Erythroblast (primary cell): ENCODE results near the gene UNC13C.

Experiments
- DNase-seq, 2 experiments: peaks; one replicate each; lab custom pipeline; 2025; lab: John Stamatoyannopoulos, UW
- GATA1 ChIP-seq: IDR thresholded peaks from 2 replicates; pipeline ENCODE4 v1.6.1; 2011; ENCODE audit warnings: low read depth, mild to moderate bottlenecking, control low read depth, low read length, moderate library complexity
- POLR2A ChIP-seq: IDR thresholded peaks from 2 replicates; pipeline ENCODE4 v1.6.1; 2011; ENCODE audit warnings: mild to moderate bottlenecking, low read length

The UNC13C gene

DNA sequence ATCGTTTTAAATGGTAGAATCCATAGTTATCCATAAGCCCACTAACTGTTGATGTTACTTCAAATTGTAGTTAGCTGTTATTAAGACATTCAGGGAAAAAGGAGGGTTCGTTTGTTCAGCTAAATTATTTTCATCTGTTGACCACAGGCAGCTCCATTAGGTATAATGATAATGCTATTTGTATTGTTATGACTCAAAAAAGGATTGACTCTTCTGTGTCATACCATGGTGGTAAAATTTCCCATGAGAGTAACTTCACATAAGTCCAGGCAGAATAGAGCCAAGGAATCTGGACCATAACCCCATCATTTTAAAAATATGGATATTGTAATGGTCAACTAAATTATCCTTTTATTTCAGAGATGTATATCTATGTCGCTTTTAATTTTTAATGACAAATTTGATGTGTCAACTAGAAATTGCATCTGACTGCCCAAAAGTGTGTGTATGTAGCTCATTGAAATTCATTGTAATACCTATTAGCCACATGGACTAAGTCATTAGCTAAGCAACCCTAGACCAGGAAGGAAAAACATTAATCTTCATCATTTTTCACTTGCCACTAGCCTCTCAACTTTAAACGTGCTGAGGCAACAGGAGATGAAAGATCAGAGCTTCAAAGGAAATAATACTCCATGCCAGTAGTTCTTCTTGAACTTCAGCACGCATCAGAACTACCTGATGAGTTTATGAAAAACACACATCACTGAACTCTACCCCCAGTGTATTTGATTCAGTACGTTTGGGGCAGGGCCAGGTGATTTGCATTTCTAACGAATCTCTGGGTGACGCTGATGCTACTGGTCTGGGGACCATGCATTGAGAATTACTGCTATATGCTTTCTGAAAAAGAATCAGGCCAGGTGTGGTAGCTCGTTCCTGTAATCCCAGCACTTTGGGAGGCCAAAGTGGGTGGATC, 537.7 kb downstream of the UNC13C start:
- no peak for DNase-seq
- TF ChIP-seq POLR2A, result no peak
- no peak for TF ChIP-seq GATA1

DNA sequence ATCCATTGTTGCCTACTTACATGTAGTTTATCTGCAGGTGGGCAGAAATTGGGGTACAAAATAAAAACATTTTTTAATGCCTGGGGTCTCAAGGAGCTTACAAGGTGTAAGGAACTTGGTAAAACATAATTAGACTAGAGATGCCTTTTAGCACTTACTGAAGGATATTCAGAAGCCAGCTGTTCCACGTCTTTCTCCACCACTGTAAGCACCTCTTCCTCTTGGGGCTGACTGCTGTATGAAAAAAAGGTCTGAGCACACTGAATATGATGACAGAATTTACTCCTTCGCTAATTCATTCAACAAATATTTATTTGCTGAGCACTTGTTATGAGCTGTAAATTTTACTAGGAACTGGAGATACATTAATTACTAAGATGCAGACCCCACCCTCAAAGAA, 539.1 kb downstream of the UNC13C start:
- TF ChIP-seq GATA1 (no peak), POLR2A (no peak)
- no peak for DNase-seq

DNA sequence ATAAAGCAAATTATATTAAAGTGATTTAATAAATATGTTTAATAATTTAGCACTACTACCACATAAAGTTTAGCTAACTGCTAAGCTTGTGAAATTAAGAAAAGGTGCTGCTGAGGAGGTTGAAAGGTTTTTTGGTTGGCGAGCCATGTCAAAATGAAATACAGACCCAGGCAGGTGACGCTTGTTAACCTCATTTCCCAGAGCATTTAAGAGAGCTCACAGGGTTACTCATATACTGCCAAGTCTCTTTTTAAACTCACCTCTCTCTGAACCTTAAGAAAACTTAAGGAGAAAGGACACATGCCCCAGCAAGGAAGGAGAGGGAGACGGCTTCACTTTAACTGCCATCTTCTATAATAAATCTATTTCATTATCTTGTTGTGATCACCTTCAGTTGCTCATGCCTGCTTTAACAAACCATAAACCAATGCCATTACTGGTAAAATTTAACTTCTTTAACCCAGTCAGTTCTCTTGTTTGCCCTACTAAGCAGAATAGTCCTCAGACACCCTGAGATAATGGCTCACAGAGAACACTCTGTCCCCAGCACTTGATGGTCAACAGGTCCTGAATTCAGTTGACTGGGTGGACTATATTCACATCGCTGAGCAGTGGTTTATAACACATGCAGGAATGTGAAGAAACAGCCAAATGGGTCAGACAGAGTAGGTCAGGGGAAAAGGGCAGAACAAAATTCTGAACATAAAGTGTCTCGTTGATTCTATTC, 540.1 kb downstream of the UNC13C start:
- no peak for DNase-seq
- no peak for TF ChIP-seq POLR2A
- no peak for TF ChIP-seq GATA1

DNA sequence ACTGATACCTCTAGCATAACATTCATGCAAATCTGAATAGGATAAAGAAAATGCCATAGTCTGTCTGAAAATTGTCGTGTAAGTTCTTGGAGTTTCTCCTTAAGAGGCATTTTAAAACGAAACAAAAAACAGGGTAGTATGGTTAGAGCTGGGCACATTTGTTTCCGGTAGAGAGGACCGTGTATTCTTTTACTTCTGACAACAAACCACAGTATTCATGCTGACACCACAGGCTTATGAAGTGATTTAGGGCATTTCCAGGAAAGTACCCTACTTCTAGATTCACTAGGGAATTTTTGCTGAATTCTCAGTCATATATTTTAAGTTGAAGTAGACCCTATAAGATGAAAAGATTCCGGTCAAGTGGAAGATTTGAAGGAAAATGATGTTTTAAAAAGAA, 541.3 kb downstream of the UNC13C start:
- no peak for DNase-seq
- TF ChIP-seq POLR2A (no peak), GATA1 (no peak)

DNA sequence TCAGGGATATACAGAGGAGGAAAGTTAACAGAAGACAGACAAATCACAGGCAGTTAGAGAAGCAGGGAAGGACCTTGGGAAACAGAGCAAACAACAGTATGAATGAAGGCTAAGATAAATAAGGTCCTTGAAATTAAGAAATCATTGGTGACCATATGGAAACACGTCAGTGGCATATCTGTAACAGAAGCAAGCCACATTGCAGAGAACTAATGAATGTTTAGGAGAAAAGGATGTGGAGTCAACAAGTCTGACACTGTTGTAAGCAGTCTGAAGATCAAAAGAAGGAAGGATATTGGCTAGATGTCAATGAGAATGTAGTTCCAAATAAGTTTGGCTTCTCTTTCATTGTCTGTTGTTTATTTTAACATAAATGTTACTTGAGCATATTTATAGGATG, 542.4 kb downstream of the UNC13C start:
- TF ChIP-seq POLR2A, result no peak
- no peak for TF ChIP-seq GATA1
- no peak for DNase-seq

DNA sequence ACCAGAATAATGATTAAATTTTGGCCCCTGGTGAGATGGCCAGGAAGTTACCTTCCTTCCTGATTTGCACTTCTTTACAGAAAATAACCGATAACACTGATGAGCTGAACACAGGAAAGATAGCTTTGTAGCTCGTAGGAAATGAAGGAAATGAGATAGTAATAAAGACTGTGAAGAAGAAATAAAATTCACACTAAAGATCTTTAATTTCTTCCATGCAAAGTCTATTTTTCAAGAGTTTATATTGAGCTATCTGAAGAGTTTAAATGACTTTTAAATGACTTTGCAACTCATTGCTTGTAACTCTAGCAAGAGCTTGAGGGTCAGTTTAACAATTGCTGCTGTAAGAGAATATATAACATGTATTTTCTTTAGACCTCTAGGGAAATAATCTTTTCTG, 543.0 kb downstream of the UNC13C start:
- DNase-seq, result no peak
- TF ChIP-seq POLR2A (no peak), GATA1 (no peak)

DNA sequence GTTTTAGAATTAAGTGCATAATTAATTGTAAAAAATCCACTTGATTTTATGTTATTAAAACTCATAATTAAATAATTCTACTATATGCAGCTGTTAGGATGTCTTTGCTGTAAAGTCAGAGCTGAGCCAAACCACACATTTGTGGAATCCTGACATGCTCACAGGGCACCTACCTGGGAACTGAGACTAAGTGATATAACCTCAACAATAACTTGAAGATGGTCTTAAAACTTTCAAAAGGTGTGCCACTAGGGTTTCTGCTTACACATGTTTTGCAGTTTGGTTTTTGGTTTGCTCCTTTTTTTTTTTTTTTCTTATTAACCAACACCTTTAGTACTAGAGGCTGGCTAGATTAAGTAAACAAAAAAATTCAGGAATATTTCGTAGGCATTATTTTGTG, 549.8 kb downstream of the UNC13C start:
- DNase-seq, result no peak
- TF ChIP-seq GATA1 (no peak), POLR2A (no peak)

DNA sequence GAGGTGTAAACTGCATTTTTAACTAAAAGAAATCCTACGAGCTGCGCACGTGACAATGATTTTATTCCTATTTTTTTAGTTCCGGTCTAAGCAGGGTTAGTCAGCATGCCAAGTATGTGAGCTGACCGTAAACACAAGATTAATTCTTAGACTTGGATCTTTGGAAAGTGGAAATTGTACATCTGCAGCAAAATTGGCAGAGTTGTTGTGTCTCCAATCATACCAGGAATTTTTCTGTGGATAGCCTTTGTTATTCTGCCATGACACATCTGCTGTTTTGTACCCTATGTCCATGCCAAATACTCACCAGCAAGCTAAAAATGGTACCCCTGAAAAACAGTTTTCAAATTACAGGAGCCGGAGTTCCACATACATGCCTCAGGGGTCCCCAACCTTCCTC, 562.5 kb downstream of the UNC13C start:
- no peak for DNase-seq
- TF ChIP-seq POLR2A (no peak), GATA1 (no peak)

DNA sequence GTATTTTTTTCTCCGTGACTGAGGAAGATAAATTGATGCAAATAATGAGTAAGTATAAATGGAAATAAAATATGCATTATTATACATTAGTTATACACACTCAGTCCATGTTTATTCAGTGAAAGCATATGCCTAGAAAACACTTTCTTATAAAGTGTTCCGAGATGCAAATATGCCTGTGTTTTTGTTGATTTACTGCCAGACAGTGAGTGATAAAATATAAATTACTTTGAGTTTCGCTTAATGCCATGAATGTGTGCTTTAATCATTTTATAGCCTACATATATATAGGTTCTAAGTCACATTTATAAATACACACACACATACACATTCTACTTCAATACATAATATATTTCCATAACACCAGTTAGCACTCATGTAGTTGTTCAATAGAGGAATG, 569.2 kb downstream of the UNC13C start:
- no peak for TF ChIP-seq GATA1
- no peak for TF ChIP-seq POLR2A

DNA sequence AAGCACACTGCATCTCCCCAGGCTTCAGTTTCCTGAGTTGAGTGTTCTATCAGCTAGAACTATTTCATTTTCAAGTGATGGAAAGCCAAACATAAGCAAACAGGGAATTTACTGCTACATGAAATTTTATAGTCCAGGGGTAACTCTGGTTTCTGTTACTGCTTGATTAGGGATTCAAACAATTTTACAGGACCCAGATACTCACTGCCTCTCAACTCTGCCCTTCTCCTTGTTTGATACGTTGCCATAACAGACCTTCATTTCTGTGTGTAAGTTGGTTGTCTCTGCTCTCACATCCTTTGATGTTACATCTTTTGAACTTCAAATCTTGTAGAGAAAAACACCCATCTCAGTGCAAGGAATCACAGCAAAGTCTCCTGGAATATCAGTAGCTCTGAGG, 572.7 kb downstream of the UNC13C start:
- TF ChIP-seq POLR2A, result no peak
- TF ChIP-seq GATA1, result no peak
- no peak for DNase-seq

More for the DNA sequence above, 569.2 kb downstream of the UNC13C start:
- no peak for DNase-seq

DNA sequence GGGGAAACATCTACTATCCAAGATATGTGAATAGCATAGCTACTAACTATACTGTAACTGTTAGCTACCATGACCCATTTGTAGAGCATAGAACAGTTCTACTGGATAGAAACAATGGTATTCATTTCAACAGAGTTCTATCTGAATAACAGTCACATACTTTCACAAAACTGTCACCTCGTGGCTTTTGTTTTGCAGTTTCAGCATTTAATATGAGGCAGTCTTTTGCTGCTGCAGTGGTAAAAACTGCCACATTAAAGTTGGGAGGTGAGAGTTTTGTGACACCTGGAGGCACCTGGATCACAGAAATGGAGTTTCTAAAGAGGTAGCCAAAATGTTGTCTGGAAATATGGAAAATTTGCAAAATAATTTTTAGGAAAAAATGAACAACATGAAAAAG, 578.0 kb downstream of the UNC13C start:
- no peak for DNase-seq
- TF ChIP-seq GATA1 (no peak), POLR2A (no peak)

DNA sequence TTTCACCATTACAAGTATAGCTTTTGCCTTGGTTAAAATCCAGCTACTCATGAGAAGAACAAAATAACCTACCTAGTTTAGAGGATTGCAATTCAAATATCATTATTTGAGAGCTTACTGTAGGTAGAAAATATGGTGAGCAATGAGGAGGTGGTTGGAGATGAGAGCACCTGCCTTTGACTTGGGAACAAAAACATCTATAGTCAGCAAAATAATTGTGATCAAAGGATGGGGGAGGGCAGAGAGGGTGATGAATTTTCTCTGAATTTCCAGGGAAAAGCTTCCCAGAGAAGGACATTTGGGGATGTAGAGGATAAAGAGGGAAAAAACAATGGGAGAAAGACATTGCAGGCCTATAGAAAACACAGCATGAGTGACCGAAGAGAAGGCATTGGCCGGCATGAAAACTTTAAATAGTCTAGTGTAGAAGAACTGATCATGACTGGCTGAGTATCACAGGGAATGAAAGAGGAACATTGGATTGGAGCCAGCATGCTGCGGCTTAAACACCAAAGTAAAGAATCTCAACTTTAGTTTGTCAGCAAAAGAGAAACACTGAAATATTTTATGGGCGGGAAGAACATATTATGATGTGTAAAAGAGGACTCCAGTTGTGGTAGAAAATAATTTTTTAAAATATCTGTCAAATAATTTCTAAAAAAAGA, 581.3 kb downstream of the UNC13C start:
- DNase-seq, result no peak
- TF ChIP-seq GATA1 (no peak), POLR2A (no peak)

DNA sequence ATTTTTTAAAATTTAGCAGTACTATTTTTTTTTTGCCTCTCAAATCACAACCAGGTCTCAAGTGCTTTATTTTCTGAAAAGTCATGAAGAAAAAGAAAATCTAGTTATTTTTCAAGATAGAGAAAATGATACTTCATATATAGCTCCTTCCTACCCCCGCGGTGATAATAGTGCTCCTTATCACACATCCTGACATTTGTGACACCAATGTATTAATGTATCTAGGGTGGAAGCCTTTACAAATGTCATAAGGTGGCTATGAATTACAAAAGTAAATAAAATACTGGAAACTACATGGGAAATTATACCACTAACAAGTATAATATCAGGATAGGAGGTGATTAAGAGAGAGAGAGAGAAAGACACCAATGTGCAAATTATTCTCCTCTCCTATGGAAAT, 582.2 kb downstream of the UNC13C start:
- DNase-seq, result no peak

DNA sequence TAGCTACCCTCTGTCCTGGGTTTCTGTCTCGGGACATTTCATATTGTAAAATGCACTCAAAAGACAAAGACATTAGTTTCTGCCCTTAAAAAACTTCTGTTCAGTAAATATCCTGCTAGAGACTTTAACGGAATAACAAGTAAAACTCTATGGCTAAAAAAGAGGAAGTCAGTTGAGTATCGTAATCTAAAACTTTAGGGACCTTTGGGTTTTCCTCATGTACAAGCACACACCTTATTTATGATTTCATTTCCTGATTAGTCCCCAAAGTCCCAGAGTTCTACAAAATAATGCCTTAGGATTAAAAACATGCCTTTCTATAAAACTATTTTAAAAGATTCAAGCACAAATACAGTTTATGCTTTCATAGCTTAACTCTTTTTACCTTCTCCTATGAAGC, 585.9 kb downstream of the UNC13C start:
- TF ChIP-seq GATA1 (no peak), POLR2A (no peak)
- DNase-seq, result no peak

More for the DNA sequence above, 582.2 kb downstream of the UNC13C start:
- TF ChIP-seq POLR2A (no peak), GATA1 (no peak)

DNA sequence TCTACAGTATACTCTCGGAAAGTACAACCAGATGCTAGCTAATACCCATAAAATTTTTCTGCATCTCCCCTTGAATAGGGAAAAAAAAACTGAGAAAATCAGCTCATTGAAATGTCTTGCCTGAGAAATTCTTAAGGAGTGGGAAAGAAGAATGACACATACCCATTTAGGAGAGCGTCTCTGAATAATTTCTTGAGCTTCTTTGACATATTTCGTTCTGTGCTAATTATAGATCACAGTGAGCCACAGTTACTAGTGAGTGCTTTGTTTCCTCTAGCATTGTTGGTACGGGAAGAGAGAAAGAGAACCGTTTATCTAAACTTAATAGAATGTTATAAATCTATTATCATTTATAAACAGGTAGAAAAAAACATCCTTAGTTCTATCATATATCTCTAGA, 588.4 kb downstream of the UNC13C start:
- DNase-seq, result no peak
- TF ChIP-seq GATA1 (no peak), POLR2A (no peak)
